GM03348 (cell line): Measurements from ENCODE around the gene ATXN7L1.
A peak's percentile ranks its signal among the peaks of the same experiment; 100 is the strongest.

Experiments
- DNase-seq: peaks from one replicate; pipeline ENCODE4 v3.0.0; 2012; ENCODE audit warnings: low spot score

Gene ATXN7L1

GRCh38 chr7:105827151-105827875, 49.1 kb downstream of the ATXN7L1 start:
- DNase-seq = no peak

GRCh38 chr7:105826143-105826542, 50.3 kb downstream of the ATXN7L1 start:
- peak; percentile 48 for DNase-seq

GRCh38 chr7:105825371-105825770, 51.0 kb downstream of the ATXN7L1 start:
- DNase-seq = no peak

GRCh38 chr7:105822806-105823205, 53.6 kb downstream of the ATXN7L1 start:
- DNase-seq = no peak

GRCh38 chr7:105821527-105821926, 54.9 kb downstream of the ATXN7L1 start:
- no peak for DNase-seq

GRCh38 chr7:105820363-105821066, 55.9 kb downstream of the ATXN7L1 start:
- no peak for DNase-seq

GRCh38 chr7:105819559-105819958, 56.8 kb downstream of the ATXN7L1 start:
- no peak for DNase-seq

- no peak for DNase-seq
Observed at GRCh38 chr7:105816954-105817615, 59.3 kb downstream of the ATXN7L1 start.

GRCh38 chr7:105816266-105816843, 60.0 kb downstream of the ATXN7L1 start:
- DNase-seq = no peak

- DNase-seq = no peak
Observed at GRCh38 chr7:105815576-105815975, 60.8 kb downstream of the ATXN7L1 start.

- no peak for DNase-seq
Observed at GRCh38 chr7:105814481-105814880, 61.9 kb downstream of the ATXN7L1 start.

GRCh38 chr7:105811189-105811847, 65.1 kb downstream of the ATXN7L1 start:
- DNase-seq = no peak

GRCh38 chr7:105810556-105810955, 65.8 kb downstream of the ATXN7L1 start:
- no peak for DNase-seq

GRCh38 chr7:105808703-105809590, 67.5 kb downstream of the ATXN7L1 start:
- DNase-seq = peak; percentile 41

- DNase-seq = no peak
Observed at GRCh38 chr7:105808209-105808608, 68.2 kb downstream of the ATXN7L1 start.

GRCh38 chr7:105807448-105807762, 69.0 kb downstream of the ATXN7L1 start:
- DNase-seq = no peak

GRCh38 chr7:105806592-105807447, 69.6 kb downstream of the ATXN7L1 start:
- peak; percentile 84 for DNase-seq

- DNase-seq = no peak
Observed at GRCh38 chr7:105805447-105806019, 70.9 kb downstream of the ATXN7L1 start.

- no peak for DNase-seq
Observed at GRCh38 chr7:105803429-105803736, 73.0 kb downstream of the ATXN7L1 start.
